NCI-H1436 (cell line): ENCODE data around the gene MDC1.

Experiments
- DNase-seq: peaks from one replicate; lab custom pipeline; 2025; lab: John Stamatoyannopoulos, UW

The MDC1 gene

DNA sequence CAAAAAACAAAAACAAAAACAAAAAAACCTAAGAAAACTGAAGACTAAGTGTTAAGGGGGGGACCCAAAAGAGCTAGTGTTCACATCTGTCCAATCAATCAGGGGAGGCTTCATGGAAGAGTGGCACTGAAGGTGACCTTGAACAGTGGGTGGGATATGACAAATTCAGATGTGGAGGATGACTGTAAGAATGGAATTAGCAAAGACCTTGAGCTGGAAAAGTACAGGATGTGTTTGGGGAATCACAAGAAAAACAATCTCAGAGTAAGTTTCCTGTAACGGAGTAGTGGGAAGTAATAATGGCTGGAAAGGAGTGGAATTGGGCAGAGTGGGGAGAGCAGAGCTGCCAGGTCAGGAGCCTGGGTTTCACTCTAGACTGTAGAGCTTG is 30.2 kb upstream of the MDC1 start:
- DNase-seq: no peak

DNA sequence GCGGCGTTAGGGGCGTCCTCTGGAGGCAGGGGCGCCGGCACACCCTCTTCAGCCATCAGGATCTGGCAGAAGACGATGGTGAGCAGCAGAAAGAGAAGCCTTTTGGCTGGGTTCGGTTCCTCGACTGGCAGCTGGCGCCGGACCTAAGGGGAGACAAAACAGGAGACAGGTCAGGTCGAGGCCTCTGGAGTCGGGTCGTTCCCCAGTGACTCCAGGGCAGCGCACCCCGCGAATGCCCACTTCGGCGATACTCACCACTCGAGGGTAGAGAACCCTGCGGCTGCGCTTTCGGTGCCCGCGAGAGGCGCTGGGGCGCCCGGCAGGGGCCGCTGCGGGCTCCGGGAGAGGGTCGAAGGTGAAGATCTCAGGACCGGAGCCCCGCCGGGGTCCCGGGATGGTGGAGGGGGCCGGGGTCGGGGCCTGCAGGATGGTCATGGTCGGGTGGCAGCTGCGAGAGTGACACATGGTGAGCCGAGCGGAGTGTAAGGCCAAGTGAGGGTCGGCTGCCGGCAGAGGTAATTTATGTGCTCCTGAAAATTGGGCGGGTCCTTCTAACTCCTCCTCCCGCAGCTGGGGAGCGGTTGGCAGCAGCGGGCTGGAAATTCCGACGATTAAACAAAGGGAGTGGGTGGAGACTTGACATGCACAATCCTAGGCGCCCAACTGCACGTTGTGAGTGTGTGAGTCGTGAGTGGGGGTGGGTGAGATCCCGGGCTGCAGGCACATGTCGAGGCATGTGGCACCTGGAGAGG is 27.1 kb upstream of the MDC1 start, which contains the start of gene IER3:
Gene IER3 (minus strand): TSS at position 494 of the 752 bp plus-strand sequence. CDS start 29 bp downstream, at position 465.
- DNase-seq: peak; percentile 52

DNA sequence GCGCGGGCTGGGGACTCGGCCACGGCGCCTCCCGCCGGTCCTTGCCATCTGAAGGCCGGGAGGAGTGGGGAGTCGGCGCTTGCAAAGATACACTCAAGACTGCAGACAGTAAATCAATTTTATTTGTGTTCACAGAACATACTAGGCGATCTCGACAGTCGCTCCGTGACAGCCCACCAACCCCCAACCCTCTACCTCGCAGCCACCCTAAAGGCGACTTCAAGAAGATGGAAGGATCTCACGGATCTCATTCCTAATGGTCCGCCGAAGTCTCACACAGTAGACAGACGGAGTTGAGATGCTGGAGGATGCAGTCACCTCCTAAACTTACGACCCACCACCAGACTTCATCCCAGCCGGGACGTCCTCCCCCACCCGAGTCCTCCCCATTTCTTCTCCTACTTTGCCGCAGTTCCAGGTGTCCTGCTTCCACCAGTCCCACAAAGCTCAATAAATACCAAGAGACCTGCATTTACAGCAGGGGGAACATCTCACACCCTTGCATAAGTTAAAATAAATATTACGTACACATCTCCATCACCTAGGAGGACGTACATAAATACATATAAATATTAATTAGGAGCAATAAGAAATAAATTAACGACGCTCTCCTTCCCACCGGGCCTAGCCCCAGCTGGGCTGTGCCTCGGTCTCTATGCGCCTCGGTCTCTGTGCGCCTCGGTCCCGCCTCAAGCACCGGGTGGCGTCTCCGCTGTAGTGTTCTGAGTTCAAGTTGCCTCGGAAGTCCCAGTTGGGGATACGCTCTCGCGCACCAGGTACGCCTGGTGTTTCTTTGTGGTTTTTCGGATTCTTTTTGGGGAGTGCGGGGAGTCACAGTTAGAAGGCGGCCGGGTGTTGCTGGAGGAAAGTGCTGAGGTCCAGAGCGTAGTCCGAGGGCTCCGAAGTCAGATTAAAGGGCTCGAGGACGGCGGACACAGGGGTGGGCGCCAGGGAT is 26.3 kb upstream of the MDC1 start:
- no peak for DNase-seq

GRCh38 chr6:30742316-30743098 is 25.4 kb upstream of the MDC1 start, which contains the start of gene FLOT1:
FLOT1 (minus strand) TSS chr6:30742687; CDS start chr6:30742189, 498 bp downstream.
- peak; percentile 77 for DNase-seq

- no peak for DNase-seq
Measured at GRCh38 chr6:30741789-30742315, 24.8 kb upstream of the MDC1 start.

DNA sequence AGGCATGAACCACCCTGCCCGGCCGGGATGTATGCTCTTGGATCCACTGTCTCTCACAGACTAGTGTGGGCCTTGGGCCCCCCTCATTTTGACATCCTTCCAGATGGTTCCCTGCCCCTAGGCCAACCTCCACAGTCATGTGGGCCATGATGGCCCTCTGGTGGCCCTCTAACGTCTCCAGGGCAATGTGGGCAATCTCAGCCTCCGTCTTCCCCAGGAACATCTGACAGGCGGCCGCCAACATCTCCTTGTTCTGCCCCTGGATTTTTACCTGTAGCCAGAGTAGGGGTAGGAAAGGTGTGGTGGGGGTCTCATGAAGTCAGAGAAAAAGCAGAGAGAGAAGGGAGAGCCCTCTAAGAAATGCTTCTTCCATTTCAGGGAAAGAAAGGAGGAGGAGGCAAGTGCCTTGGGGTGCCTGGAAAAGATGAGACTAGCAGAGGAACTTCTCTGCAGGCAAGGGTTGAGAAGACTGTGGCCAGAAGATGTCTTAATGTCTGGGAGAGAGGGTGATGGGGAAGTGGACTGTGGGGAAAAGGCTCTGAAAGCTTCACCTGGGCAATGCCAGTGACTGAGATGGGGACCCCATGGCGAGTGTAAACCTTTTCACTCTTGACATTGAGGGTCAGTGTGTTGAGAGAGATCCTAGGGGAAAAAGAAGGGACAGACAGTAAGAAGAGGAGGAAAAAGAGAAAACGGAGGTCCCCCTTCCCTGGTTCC is 24.1 kb upstream of the MDC1 start:
- DNase-seq: no peak

- no peak for DNase-seq
Measured at GRCh38 chr6:30740540-30740870, 23.4 kb upstream of the MDC1 start.

- DNase-seq: no peak
Measured at GRCh38 chr6:30738532-30738931, 21.5 kb upstream of the MDC1 start.

DNA sequence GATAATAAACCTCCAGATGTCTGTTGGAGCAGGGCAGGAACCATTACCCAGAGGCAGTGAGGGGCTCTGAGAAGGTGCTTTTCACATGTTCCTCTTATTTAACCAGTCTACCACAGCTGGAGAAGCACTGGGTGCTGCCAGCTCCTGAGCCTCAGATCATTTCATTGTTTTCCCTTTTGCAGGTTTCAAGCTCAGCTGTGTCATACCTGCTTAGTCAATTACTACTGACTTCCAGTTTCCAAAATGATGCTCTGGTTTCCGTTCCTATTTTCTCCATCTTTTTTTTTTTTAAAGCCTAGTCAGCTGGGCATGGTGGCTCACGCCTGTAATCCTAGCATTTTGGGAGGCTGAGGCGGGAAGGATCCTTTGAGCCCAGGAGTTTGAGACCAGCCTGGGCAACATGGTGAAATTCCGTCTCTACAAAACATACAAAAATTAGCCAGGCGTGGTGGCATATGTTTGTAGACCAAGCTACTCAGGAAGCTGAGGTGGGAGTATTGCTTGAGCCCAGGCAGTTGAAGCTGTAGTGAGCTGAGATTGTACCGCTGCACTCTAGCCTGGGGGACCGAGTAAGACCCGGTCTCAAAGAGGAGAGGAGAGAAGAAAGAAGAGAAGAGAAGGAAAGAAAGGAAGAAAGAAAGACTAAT is 18.7 kb upstream of the MDC1 start:
- DNase-seq: no peak

GRCh38 chr6:30732237-30732943 is 15.3 kb upstream of the MDC1 start:
- no peak for DNase-seq

- peak; percentile 77 for DNase-seq
Measured at GRCh38 chr6:30730601-30731435, 13.7 kb upstream of the MDC1 start.

DNA sequence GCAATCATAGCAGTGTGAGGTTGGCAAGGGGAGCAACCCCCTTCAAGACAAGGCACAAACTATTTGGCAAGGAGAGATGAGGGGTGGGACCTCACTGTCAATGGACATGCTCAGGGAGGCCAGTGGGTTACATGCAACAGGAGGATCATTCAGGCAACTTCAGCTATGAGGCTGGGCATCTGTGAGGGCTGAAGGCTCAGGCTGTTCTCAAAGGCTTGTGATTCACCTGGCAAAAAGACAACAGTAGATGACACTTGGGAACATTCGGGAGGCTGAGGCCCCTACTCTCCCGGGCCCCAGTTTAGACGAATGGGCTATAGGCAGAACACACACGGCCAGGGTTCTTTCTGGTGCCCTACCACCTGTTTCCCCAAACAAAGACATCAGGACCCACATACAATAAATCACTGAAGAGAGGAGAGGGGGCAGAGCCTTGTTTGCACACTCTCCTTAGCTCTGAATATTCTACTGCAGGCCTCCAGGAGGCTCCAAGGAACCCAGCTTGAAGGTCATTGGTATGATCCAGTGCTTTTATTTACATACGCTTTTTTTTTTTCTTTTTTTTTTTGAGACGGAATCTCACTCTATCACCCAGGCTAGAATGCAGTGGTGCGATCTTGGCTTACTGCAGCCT is 11.0 kb upstream of the MDC1 start:
- no peak for DNase-seq

- no peak for DNase-seq
Measured at GRCh38 chr6:30726506-30727413, 9.7 kb upstream of the MDC1 start.

- no peak for DNase-seq
Measured at GRCh38 chr6:30725713-30726505, 8.8 kb upstream of the MDC1 start.

DNA sequence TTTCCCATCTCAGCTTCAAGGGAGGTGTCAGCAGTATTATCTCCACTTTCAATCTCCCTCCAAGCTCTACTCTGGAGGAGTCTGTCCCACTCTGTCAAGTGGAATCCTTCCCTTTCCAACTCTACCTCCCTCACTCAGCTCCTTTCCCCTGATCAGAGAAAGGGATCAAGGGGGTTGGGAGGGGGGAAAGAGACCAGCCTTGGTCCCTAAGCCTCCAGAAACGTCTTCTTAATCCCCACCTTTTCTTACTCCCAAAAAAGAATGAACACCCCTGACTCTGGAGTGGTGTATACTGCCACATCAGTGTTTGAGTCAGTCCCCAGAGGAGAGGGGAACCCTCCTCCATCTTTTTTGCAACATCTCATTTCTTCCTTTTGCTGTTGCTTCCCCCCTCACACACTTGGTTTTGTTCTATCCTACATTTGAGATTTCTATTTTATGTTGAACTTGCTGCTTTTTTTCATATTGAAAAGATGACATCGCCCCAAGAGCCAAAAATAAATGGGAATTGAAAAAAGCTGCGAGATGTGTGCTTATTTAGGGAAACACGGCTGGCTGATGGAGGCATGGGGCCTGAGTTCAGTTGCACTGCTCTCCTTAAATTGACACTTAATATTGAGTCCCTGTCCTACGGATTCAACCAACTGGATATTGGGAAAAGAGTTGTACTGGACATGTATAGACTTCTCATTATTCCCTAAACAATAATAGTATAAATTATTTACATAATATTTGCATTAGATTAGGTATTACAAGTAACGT is 8.0 kb upstream of the MDC1 start:
- DNase-seq: no peak
